DND-41 (cell line): ENCODE measurements around the gene IQCM.

Experiments
- CTCF ChIP-seq: IDR thresholded peaks from 2 replicates; pipeline ENCODE4 v1.5.1; 2012; ENCODE audit warnings: borderline replicate concordance, low read length, moderate library complexity, mild to moderate bottlenecking; ENCODE audit not compliant: poor library complexity, severe bottlenecking; ENCODE audit errors: extremely low read depth
- EZH2 ChIP-seq: IDR thresholded peaks from 3 replicates; pipeline ENCODE4 v1.6.1; 2012; ENCODE audit warnings: borderline replicate concordance, low read depth, mild to moderate bottlenecking, moderate library complexity, low read length, inconsistent platforms; ENCODE audit not compliant: severe bottlenecking

GRCh38 chr4:149785696-149786431 is 29.8 kb downstream of the IQCM start:
- no peak for TF ChIP-seq CTCF
- no peak for TF ChIP-seq EZH2
